Fibroblast of lung (primary cell): ENCODE data around the gene RXFP4.

ENCODE experiments used
- CTCF ChIP-seq, 2 donors: IDR thresholded peaks in 1 of 2; conservative IDR thresholded peaks in 1 of 2; 1 replicate in 1 of 2; 2 replicates in 1 of 2; pipeline ENCODE4 v1.5.1; 2011 to 2012; ENCODE audit warnings: low read length in 2 of 2, control low read depth in 1 of 2, inconsistent platforms in 1 of 2, low read depth in 1 of 2, mild to moderate bottlenecking in 1 of 2
- EZH2 ChIP-seq: IDR thresholded peaks from 2 replicates; pipeline ENCODE4 v1.5.1; 2012; ENCODE audit warnings: low read length, control low read depth, mild to moderate bottlenecking; ENCODE audit errors: missing control alignments

GRCh38 chr1:155968670-155969069 is 27.2 kb downstream of the RXFP4 start:
- TF ChIP-seq CTCF (conservative IDR thresholded peaks at IDR 0.05 in 1 of 2, IDR thresholded peaks at IDR 0.05 in 1 of 2; ENCODE audit: low read depth in 1 of 2, low read length in 2 of 2) (no peak), EZH2 (no peak)
